ENCODE data around the gene OVAAL. TPM values are rescaled to one million over a fixed set of nuclear protein-coding genes. Genes with fewer than 3 reads are reported as not detected.

Gene OVAAL
- total and polyA plus RNA-seq, 2 donors (not counting 1 experiment from before 2014, with no cell fraction given) = not detected

DNA sequence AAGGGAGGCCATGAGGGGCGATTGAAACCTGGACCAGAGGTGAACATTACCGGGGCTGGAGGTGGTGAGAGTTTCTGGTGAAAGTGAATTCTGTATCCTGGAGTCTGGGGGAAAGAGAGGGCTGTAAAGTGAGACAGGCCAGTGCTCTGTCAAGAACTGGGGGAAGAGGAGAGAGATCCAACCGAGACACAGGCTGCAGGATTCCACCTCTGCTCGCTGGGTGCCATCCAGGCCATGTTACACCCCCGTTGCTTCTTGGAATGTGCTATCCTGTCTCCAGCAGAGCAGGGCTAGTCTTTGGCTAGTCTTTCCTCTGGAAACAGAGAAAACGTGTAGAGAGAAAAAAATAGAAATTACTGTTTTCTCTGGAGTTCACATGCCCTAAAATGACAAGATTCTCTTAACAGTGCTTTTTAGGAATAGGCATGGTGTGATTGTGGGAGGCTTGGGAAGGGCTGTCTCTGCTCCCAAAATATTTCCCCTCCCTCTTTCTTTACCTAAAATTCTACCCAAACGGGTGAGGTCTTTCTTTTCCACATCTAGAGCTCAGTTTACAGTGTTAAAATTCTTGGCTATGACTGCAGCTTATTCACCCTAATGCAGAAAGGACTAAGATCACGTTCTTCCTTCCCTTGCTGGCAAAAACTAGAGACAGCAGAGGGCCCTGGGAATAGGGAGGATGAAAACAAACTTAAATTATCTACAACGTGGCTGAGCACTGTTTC, 16.5 kb upstream of the OVAAL start:
- no peak for TF ChIP-seq EZH2 (IDR thresholded peaks at IDR 0.05; ENCODE audit: borderline replicate concordance, insufficient read depth, low read depth, low read length, poor library complexity, severe bottlenecking)
- TF ChIP-seq, protein P1, sequence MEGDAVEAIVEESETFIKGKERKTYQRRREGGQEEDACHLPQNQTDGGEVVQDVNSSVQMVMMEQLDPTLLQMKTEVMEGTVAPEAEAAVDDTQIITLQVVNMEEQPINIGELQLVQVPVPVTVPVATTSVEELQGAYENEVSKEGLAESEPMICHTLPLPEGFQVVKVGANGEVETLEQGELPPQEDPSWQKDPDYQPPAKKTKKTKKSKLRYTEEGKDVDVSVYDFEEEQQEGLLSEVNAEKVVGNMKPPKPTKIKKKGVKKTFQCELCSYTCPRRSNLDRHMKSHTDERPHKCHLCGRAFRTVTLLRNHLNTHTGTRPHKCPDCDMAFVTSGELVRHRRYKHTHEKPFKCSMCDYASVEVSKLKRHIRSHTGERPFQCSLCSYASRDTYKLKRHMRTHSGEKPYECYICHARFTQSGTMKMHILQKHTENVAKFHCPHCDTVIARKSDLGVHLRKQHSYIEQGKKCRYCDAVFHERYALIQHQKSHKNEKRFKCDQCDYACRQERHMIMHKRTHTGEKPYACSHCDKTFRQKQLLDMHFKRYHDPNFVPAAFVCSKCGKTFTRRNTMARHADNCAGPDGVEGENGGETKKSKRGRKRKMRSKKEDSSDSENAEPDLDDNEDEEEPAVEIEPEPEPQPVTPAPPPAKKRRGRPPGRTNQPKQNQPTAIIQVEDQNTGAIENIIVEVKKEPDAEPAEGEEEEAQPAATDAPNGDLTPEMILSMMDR (IDR thresholded peaks at IDR 0.05) = no peak
- Histone ChIP-seq H3K4me3 (ENCODE audit: control extremely low read depth in 1 of 5, extremely low read depth in 1 of 5, insufficient read depth in 1 of 5, low read depth in 2 of 5, low read length in 4 of 5) (no peak overlapping the region), H3K36me3 (replicated peaks in 1 of 2; ENCODE audit: control extremely low read depth in 1 of 2, control insufficient read depth in 1 of 2, extremely low read depth in 1 of 2, insufficient read depth in 2 of 2, low read length in 1 of 2) (no peaks in the 10 kb centered on the region), H3K79me2 (ENCODE audit: control insufficient read depth, insufficient read depth, low read length) (no peaks in the 10 kb centered on the region), H3K27ac (ENCODE audit: low read length in 2 of 2) (no peak overlapping the region), H3K9ac (ENCODE audit: low read length) (no peak overlapping the region), H4K20me1 (ENCODE audit: control insufficient read depth, insufficient read depth, low read length, poor library complexity, severe bottlenecking) (no peaks in the 10 kb centered on the region), H3K4me1 (ENCODE audit: control insufficient read depth in 2 of 2, insufficient read depth in 2 of 2, low read length in 2 of 2) (no peaks in the 10 kb centered on the region), H3K9me3 (ENCODE audit: control extremely low read depth in 1 of 3, control insufficient read depth in 2 of 3, insufficient read depth in 1 of 3, low read length in 2 of 3) (no peaks in the 10 kb centered on the region), H3K27me3 (replicated peaks in 1 of 4; ENCODE audit: control extremely low read depth in 1 of 4, control insufficient read depth in 3 of 4, insufficient read depth in 4 of 4, low read length in 3 of 4) (peaks cover 0 to 3% (median 1%) of the 10 kb centered on the region in 4 experiments), H2AFZ (ENCODE audit: insufficient read depth, low read depth, low read length, poor library complexity, severe bottlenecking) (no peak overlapping the region), H3K4me2 (replicated peaks; ENCODE audit: low read depth, low read length, poor library complexity, severe bottlenecking) (no peak overlapping the region)
- CTCF ChIA-PET = interaction anchor here (2.1 kb wide), 1 partner anchor 320 kb away, joined by 6 read pairs; no protein-coding TSS in a partner anchor
- POLR2A ChIA-PET = no interaction called here
- Mint-ChIP-seq H3K27me3 (peaks cover 5% of the 10 kb centered on the region), H3K4me1 (peaks cover 3% of the 10 kb centered on the region), H3K4me3 (no peak overlapping the region), H3K9me3 (ENCODE audit: insufficient read depth) (no peaks in the 10 kb centered on the region), H3K27ac (no peak overlapping the region)
- 96% methylated on average over 5 of the region's 9 CpGs for WGBS (ENCODE audit: insufficient coverage)
- no peak for DNase-seq
- no peak for ATAC-seq (ENCODE audit: low read depth)
- intact Hi-C loops (cut with micrococcal nuclease) = no loop called here

DNA sequence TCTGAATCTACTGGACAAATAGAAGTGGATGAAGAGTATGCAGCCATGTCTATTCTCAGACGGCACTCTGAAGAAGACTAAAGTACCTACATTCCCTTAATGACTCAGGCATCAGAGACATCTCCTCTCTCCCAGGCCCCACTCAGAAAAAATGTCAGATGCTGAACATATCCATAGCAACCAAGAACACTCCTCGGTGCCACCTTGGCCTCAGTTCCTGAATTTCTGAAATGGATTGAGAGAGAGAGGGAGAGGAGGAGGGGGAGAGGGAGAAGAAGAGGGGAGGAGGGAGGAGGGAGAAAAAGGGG, 16.0 kb upstream of the OVAAL start:
- H3K79me2 ChIP-seq (ENCODE audit: control insufficient read depth, insufficient read depth, low read length) = no peaks in the 10 kb centered on the region
- H3K4me3 Mint-ChIP-seq = no peak overlapping the region
- H3K27me3 Mint-ChIP-seq = peaks cover 5% of the 10 kb centered on the region
- peaks cover 0 to 3% (median 0%) of the 10 kb centered on the region in 4 experiments for H3K27me3 ChIP-seq (replicated peaks in 1 of 4; ENCODE audit: control extremely low read depth in 1 of 4, control insufficient read depth in 3 of 4, insufficient read depth in 4 of 4, low read length in 3 of 4)
- no peaks in the 10 kb centered on the region for H3K36me3 ChIP-seq (replicated peaks in 1 of 2; ENCODE audit: control extremely low read depth in 1 of 2, control insufficient read depth in 1 of 2, extremely low read depth in 1 of 2, insufficient read depth in 2 of 2, low read length in 1 of 2)
- ATAC-seq (ENCODE audit: low read depth) (no peak), DNase-seq (no peak)
- H3K9me3 ChIP-seq (ENCODE audit: control extremely low read depth in 1 of 3, control insufficient read depth in 2 of 3, insufficient read depth in 1 of 3, low read length in 2 of 3) = no peaks in the 10 kb centered on the region
- WGBS (ENCODE audit: insufficient coverage) = no CpG with 5 or more reads among the region's 2 CpGs
- H3K27ac ChIP-seq (ENCODE audit: low read length in 2 of 2) = no peak overlapping the region
- POLR2A ChIA-PET = no interaction called here
- no peak overlapping the region for H3K9ac ChIP-seq (ENCODE audit: low read length)
- intact Hi-C loops (cut with micrococcal nuclease) = no loop called here
- CTCF ChIA-PET = no interaction called here
- H3K27ac Mint-ChIP-seq = no peak overlapping the region
- no peak overlapping the region for H3K4me2 ChIP-seq (replicated peaks; ENCODE audit: low read depth, low read length, poor library complexity, severe bottlenecking)
- peaks cover 3% of the 10 kb centered on the region for H3K4me1 Mint-ChIP-seq
- no peak overlapping the region for H2AFZ ChIP-seq (ENCODE audit: insufficient read depth, low read depth, low read length, poor library complexity, severe bottlenecking)
- TF ChIP-seq, protein P1 (IDR thresholded peaks at IDR 0.05) = no peak
- no peak for TF ChIP-seq EZH2 (IDR thresholded peaks at IDR 0.05; ENCODE audit: borderline replicate concordance, insufficient read depth, low read depth, low read length, poor library complexity, severe bottlenecking)
- H3K4me3 ChIP-seq (ENCODE audit: control extremely low read depth in 1 of 5, extremely low read depth in 1 of 5, insufficient read depth in 1 of 5, low read depth in 2 of 5, low read length in 4 of 5) = no peak overlapping the region
- no peaks in the 10 kb centered on the region for H3K4me1 ChIP-seq (ENCODE audit: control insufficient read depth in 2 of 2, insufficient read depth in 2 of 2, low read length in 2 of 2)
- H4K20me1 ChIP-seq (ENCODE audit: control insufficient read depth, insufficient read depth, low read length, poor library complexity, severe bottlenecking) = no peaks in the 10 kb centered on the region
- no peaks in the 10 kb centered on the region for H3K9me3 Mint-ChIP-seq (ENCODE audit: insufficient read depth)
